ENCODE data around the gene MMD2.

The MMD2 gene

GRCh38 chr7:4871930-4872675 lies 86.9 kb downstream of the MMD2 start:
- no peak for DNase-seq (ENCODE audit: low read depth in 4 of 4, low spot score in 1 of 4)

DNA sequence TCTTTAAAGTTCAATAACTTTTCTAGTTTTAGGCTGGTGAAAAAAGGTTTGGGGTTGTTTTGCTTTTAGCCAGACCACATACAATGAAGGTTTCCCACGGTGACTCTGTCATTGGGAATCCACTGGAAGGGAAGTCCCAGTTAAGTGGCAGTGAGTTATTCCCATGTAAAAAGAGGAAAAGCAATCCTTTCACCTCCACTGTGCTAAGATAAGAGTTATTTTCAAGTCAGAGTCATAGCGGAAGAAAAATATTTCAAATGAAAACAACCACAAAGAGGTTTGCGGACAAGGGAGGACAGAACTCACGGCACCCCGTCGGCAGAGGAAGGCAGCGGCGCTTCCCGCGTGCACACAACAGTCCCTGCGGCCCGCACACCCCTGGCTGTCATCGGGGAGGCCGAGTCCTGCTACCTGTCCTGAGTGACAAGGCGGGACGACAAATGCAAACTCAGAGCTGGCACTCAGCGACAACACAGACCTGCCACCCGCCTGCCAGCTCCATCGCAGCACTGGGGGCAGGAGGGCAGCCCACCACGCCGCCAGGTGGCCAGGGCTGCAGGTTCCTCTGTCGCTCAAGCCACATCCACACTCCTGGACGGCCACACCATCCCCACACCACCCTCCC lies 87.8 kb downstream of the MMD2 start:
- DNase-seq (ENCODE audit: low read depth in 4 of 4, low spot score in 1 of 4), result no peak

DNA sequence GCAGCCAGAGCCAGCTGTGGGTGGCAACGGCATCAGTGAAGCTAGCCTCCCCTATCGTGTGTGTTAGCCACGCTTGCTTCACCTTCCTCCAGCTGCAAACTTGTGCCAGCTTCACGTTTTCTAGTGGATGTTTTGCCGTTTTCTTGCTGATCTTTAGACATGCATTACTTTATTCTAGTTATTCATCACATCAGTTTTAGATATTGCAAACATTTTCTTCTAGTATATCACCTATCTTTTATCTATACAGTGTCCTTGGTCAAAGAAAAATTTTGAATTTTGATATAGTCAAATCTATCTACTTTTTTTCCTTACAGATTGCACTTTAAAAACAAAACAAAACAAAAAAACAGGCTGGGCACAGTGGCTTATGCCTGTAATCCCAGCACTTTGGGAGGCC lies 90.5 kb downstream of the MMD2 start:
- DNase-seq (ENCODE audit: low read depth in 4 of 4, low spot score in 1 of 4), result no peak

DNA sequence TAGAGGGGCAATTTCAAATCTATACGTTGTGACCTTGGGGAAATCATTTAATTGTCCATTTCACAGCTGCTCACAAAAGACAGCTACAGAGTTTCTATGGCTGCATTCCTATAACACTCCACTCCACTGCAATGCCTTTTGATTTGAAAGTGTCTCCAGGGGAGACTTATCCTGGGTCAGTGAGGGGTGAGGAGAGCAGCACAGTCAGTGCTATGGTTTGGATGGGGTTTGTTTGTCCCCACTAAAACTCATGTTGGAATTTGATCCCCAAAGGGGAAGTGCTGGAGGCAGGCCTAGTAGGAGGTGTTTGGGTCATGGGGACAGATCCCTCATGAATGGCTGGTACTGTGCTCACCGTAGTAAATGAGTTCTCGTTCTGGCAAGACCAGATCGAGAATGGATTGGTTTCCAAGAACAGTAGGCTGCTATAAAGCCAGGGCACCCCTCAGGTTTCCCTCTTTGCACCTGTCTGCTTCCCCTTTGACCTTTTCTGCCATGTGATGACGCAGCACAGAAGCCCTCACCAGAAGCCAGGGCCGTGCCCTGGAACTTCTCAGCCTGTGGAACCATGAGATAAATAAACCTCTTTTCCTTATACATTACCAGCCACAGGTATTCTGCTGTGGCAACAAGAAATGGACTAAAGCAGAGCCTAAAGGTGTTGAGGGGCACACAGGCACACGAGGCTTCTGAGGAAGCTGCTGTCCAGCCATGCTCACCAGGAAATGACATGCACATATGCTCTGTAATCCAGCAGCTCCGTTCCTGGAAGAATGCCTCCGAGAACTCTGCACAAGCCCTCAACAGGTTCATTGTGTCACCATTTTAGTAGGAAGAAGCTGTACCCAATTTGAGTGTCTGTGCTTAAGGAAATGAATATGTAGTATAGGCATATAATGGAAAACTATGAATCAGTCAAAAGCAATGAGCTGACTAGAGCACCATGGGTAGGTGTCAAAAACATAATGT lies 92.2 kb downstream of the MMD2 start:
- DNase-seq (ENCODE audit: low read depth in 4 of 4, low spot score in 1 of 4), result no peak

DNA sequence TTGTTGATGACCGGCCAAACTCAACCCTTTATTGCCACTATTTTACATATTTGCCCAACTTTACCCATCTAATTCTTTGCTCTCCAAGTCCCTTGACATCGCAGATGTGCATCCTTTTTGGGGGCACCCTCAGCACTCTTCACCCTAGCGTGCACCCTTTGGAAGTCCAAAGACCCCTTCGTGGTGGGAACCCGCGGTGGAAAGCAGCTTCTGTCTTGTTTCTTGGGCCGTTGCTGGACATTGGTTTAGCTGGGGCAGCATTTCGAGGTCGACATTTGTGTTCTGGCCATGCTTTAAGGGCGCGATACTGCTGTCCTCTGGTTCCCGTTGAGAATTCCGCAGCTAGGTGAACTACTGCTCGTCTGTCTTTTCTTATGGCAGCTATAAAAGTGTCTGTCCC lies 96.8 kb downstream of the MMD2 start:
- no peak for DNase-seq (ENCODE audit: low read depth in 4 of 4, low spot score in 1 of 4)

- DNase-seq (ENCODE audit: low read depth in 4 of 4, low spot score in 1 of 4), result no peak
Measured at GRCh38 chr7:4861673-4862072, 97.3 kb downstream of the MMD2 start, which contains the start of gene PAPOLB. Gene PAPOLB (minus strand): TSS chr7:4862030. CDS start chr7:4861810, 220 bp downstream.

- DNase-seq (ENCODE audit: low read depth in 4 of 4, low spot score in 1 of 4), result no peak
Measured at GRCh38 chr7:4861227-4861626, 97.8 kb downstream of the MMD2 start.

DNA sequence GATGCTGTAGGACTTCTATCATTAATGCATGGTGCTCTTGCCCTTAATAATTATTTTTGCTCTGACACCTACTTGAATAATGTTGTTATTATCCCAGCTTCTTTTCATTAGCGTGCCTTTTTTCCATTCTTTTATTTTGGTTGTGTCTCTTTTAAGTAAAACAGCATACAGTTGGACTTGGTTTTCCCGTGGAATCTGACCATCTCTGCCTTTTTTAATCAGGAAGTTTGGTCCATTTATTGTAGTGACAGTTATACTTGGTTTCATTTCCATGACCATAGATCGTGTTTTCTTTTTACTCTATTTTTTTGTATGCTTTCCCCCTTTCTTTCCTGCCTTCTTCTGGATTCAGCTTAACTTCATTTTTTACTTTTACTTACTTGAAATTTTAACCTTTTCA lies 101.8 kb downstream of the MMD2 start:
- DNase-seq (ENCODE audit: low read depth in 4 of 4, low spot score in 1 of 4), result no peak

GRCh38 chr7:4856336-4857057 lies 102.5 kb downstream of the MMD2 start:
- DNase-seq (ENCODE audit: low read depth in 4 of 4, low spot score in 1 of 4), result no peak
